Vagina (tissue), 2 donors: ENCODE measurements around the gene SIGMAR1. TPM values are rescaled to one million over a fixed set of nuclear protein-coding genes. Genes with fewer than 3 reads are reported as not detected.

ENCODE experiments used
- DNase-seq, 2 donors: peaks; one replicate each; pipeline ENCODE4 v3.0.0-alpha.2; 2017; ENCODE audit errors: extremely low spot score in 2 of 2
- H3K27ac ChIP-seq: fragments of 200-600 bp; sonication (generic); one replicate; pipeline ENCODE4 v1.5.1; 2019
- H3K27me3 ChIP-seq: fragments of 200-600 bp; sonication (generic); one replicate; pipeline ENCODE4 v1.5.1; 2019
- H3K36me3 ChIP-seq, 2 donors: fragments of 200-600 bp; sonication (generic); one replicate each; pipeline ENCODE4 v1.5.1; 2017 to 2019
- H3K4me1 ChIP-seq: fragments of 200-600 bp; sonication (generic); one replicate; pipeline ENCODE4 v1.5.1; 2019
- H3K4me3 ChIP-seq, 2 donors: fragments of 200-600 bp; sonication (generic); 1 replicate in 1 of 2; 2 replicates in 1 of 2; pipeline ENCODE4 v1.5.1; 2016 to 2019
- H3K9me3 ChIP-seq: fragments of 200-600 bp; sonication (generic); one replicate; pipeline ENCODE4 v1.5.1; 2019
- CTCF ChIP-seq, 3 experiments: fragments of 450-650 bp in 2 of 3; fragments of 200-600 bp in 1 of 3; sonication (generic) in 1 of 3; IDR thresholded peaks; one replicate each; pipeline ENCODE4 v1.5.1; 2017 to 2019; ENCODE audit warnings: antibody characterized with exemption in 3 of 3, mild to moderate bottlenecking in 2 of 3, moderate library complexity in 2 of 3
- POLR2A ChIP-seq, 2 donors: fragments of 450-650 bp; IDR thresholded peaks; one replicate each; pipeline ENCODE4 v1.6.1; 2017; ENCODE audit warnings: antibody characterized with exemption in 2 of 2, mild to moderate bottlenecking in 2 of 2, moderate library complexity in 2 of 2
- POLR2AphosphoS5 ChIP-seq, 2 donors: sonication (generic); formaldehyde crosslinking; IDR thresholded peaks; one replicate each; pipeline ENCODE4 v1.9.0; 2017; ENCODE audit warnings: antibody characterized with exemption in 2 of 2, mild to moderate bottlenecking in 2 of 2, low read depth in 1 of 2; ENCODE audit not compliant: insufficient read depth in 1 of 2
- intact Hi-C: fragments of 100-400 bp; cut with DNase I; formaldehyde crosslinking; loops from one replicate; pipeline ENCODE4 v1.15.1; 2023
- small RNA-seq: library from RNA; depleted of rRNA; stranded (forward); fragments of <200 nt; gene quantifications from one replicate; pipeline ENCODE3, GENCODE V24; 2016
- total RNA-seq: library from RNA; depleted of rRNA; stranded (reverse); fragments of >200 nt; gene quantifications from one replicate; pipeline ENCODE4 v1.2.3, GENCODE V29; 2016

The SIGMAR1 gene
- total RNA-seq, 1 donor from 2014 or later = 79.3 TPM

- no peaks in the 10 kb centered on the region for H3K36me3 ChIP-seq
- DNase-seq = no peak
- intact Hi-C loops = no loop called here
- no peaks in the 10 kb centered on the region for H3K9me3 ChIP-seq
- no peaks in the 10 kb centered on the region for H3K27me3 ChIP-seq
- TF ChIP-seq POLR2AphosphoS5 (IDR thresholded peaks at IDR 0.05; ENCODE audit: insufficient read depth in 1 of 2, low read depth in 1 of 2) (no peak), POLR2A (IDR thresholded peaks at IDR 0.05) (no peak), CTCF (IDR thresholded peaks at IDR 0.05) (no peak)
- H3K27ac ChIP-seq = no peak overlapping the region
- peaks cover 16% of the 10 kb centered on the region for H3K4me1 ChIP-seq
- no peak overlapping the region for H3K4me3 ChIP-seq
These were observed 52.6 kb downstream of the SIGMAR1 start for GRCh38 chr9:34584970-34585369.

Small RNAs within 50 kb of the gene (small RNA-seq; reads per million reads assigned to genes)
- not detected for gene CCL27

Other genes starting within 250 kb of the SIGMAR1 start
- 9.3 TPM for gene FAM219A, start 179.2 kb downstream of the SIGMAR1 start, total RNA-seq
- not detected for gene DNAI1, start 179.0 kb downstream of the SIGMAR1 start, total RNA-seq
- not detected for gene ENHO, start 114.8 kb downstream of the SIGMAR1 start, total RNA-seq
- gene CNTFR, start 48.1 kb downstream of the SIGMAR1 start, total RNA-seq = 8.3 TPM
- gene RPP25L, start 25.7 kb downstream of the SIGMAR1 start, total RNA-seq = 31.4 TPM
- gene DCTN3, start 17.3 kb downstream of the SIGMAR1 start, total RNA-seq = 78.6 TPM
- gene ARID3C, start 8.7 kb downstream of the SIGMAR1 start, total RNA-seq = not detected
- 52.5 TPM for gene GALT, start 8.9 kb upstream of the SIGMAR1 start, total RNA-seq
- gene IL11RA, start 14.4 kb upstream of the SIGMAR1 start, total RNA-seq = 30.7 TPM
- gene CCL27, start 24.9 kb upstream of the SIGMAR1 start, total RNA-seq = not detected
- gene CCL19, start 53.5 kb upstream of the SIGMAR1 start, total RNA-seq = 3.7 TPM
- gene CCL21, start 72.3 kb upstream of the SIGMAR1 start, total RNA-seq = 174 TPM